Activated effector memory CD4-positive, alpha-beta T cell treated with Interleukin-2 at 50 U/mL for 16 hours (primary cell): ENCODE data around the gene SERPINB2.
"Not testable (repeated sequence)": the region's sequence is repeated elsewhere in the genome, so short reads cannot be mapped to it uniquely, and the experiment has no call there.

Experiments
- DNase-seq: peaks from one replicate; pipeline ENCODE4 v3.0.0-alpha.2; 2020

Gene SERPINB2

GRCh38 chr18:63940543-63941050 is 53.1 kb downstream of the SERPINB2 start:
- DNase-seq, result not testable (repeated sequence)

- DNase-seq, result no peak
Observed at GRCh38 chr18:63947051-63947790, 59.7 kb downstream of the SERPINB2 start.

GRCh38 chr18:63949068-63949737 is 61.7 kb downstream of the SERPINB2 start, which contains the start of gene HMSD:
TSS of gene HMSD (plus strand) at chr18:63949301. CDS start at chr18:63953456, 4,155 bp downstream.
- DNase-seq, result peak; percentile 48

DNA sequence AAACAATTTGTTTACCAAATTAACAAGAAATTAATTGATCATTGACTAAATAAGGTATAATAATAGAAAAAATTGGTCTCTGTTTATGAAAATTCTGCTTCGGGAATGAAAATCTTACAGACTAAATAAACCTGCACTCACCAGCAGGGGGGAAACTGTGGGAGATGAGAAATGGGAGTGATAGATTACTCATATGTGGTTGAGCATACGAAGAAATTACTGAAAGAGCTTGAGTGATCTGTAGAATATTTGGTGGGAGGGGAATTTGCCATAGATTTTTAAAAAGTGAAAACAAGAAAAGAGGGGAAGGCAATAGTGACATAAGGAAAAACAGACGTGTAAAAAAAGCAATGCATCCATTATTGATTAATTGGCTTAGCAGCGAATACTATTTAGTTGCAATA is 63.8 kb downstream of the SERPINB2 start:
- no peak for DNase-seq
